Inflammatory macrophage (primary cell): ENCODE measurements around the gene OSBP2.

Experiments
- DNase-seq, 2 donors: peaks; one replicate each; pipeline ENCODE4 v3.0.0-alpha.2; 2020 to 2022

The OSBP2 gene

GRCh38 chr22:30869667-30870395 lies 175.2 kb downstream of the OSBP2 start:
- DNase-seq: no peak

GRCh38 chr22:30870451-30871345 lies 176.0 kb downstream of the OSBP2 start:
- no peak for DNase-seq

- no peak for DNase-seq
These were observed 177.0 kb downstream of the OSBP2 start for GRCh38 chr22:30871391-30872284.

GRCh38 chr22:30872285-30873041 lies 177.8 kb downstream of the OSBP2 start:
- DNase-seq: no peak

GRCh38 chr22:30873086-30873650 lies 178.5 kb downstream of the OSBP2 start:
- no peak for DNase-seq

- no peak for DNase-seq
These were observed 179.0 kb downstream of the OSBP2 start for GRCh38 chr22:30873661-30874060.

GRCh38 chr22:30874431-30875370 lies 180.0 kb downstream of the OSBP2 start:
- DNase-seq: no peak

- no peak for DNase-seq
These were observed 181.0 kb downstream of the OSBP2 start for GRCh38 chr22:30875481-30876215.

- DNase-seq: no peak
These were observed 181.6 kb downstream of the OSBP2 start for GRCh38 chr22:30876221-30876751.

- DNase-seq: no peak
These were observed 182.4 kb downstream of the OSBP2 start for GRCh38 chr22:30876915-30877553.

GRCh38 chr22:30877662-30878515 lies 183.2 kb downstream of the OSBP2 start:
- no peak for DNase-seq

- DNase-seq: no peak
These were observed 184.1 kb downstream of the OSBP2 start for GRCh38 chr22:30878516-30879414.

GRCh38 chr22:30879415-30879797 lies 184.7 kb downstream of the OSBP2 start:
- no peak for DNase-seq

GRCh38 chr22:30880181-30880601 lies 185.5 kb downstream of the OSBP2 start:
- DNase-seq: no peak

- DNase-seq: no peak
These were observed 186.2 kb downstream of the OSBP2 start for GRCh38 chr22:30880847-30881246.

GRCh38 chr22:30881361-30882183 lies 186.9 kb downstream of the OSBP2 start:
- no peak for DNase-seq
